HG03520 (cell line): Measurements from ENCODE around the gene LATS1.
"Not testable (repeated sequence)": the region's sequence is repeated elsewhere in the genome, so short reads cannot be mapped to it uniquely, and the experiment has no call there.

Experiments
- ATAC-seq: cut with Tn5 transposase; IDR thresholded peaks from one replicate; pipeline ENCODE4 v1.9.1; 2021; ENCODE audit warnings: mild to moderate bottlenecking, moderate library complexity; ENCODE audit not compliant: unreplicated experiment

LATS1 gene

DNA sequence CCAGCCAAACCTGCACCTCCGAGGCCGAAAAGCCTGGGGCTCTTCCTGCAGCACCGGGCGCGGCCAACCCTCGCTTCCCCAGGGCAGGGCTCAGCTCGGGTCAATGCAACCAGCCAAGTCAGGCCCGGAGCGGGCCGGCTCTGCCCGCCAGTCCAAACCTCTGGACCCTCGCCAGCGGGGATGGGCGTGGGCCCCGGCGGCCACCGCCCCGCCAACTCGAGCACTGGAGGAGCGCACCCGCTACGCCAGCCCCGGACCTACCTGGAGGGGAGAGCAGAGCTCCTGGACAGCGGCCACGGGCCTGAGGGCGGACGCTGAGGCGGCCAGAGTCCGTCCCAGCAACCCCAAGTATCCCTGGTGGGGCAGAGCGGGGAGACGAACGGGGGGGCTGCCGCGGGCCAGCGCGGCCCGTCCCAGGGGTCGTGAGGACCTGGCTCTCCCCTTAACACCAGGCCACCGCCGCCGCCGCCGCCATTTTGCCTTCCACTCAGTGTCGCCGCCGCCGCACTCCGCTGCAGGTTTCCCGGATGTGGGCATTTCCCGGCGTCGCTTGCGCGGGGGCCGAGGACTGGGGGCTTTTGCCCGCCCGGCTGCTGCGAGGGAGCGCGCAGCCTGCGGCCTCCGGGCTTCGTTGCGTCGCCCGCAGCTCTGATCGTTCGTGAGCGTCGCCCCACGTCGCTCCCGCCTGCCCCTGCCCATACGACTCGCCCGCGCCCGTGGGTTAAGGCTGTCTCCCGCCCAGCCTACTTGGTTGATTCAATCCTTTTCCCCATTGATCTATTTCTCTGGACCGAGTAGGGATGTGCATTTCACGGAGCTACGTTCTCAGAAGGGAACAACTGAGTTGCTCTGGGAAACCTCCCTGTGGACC, at the start of gene LATS1:
Gene LATS1 (minus strand): TSS at position 514 of the 871 bp plus-strand sequence. CDS start 15,975 bp downstream, outside the sequence.
- peak; percentile 73 for ATAC-seq

DNA sequence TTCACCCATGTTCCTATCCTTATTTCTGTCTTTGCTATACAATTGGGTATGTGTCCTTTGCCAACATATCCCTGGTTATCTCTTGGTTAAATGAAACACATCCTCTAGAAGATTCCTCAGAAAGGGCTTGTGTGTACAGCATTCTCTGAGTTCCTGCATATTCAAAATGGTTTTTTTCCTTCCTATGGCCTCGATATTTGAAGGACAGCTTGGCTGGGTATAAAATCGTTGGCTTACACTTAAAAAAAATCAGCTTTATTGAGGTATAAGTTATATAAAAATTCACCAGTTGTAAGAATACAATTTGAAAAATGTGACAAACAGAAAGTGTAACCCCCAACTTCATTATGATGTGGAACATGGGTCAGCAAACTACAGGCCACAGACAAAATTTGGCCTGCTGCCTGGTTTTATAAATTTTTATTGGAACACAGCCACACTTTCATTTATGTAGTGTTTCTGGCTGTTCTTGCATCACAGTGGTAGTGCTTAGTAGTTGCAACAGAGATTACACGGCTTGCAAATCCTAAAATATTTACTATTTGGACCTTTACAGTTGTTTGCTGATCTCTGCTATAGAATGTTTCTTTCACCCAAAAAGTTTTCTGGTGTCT, 48.4 kb upstream of the LATS1 start:
- no peak for ATAC-seq

DNA sequence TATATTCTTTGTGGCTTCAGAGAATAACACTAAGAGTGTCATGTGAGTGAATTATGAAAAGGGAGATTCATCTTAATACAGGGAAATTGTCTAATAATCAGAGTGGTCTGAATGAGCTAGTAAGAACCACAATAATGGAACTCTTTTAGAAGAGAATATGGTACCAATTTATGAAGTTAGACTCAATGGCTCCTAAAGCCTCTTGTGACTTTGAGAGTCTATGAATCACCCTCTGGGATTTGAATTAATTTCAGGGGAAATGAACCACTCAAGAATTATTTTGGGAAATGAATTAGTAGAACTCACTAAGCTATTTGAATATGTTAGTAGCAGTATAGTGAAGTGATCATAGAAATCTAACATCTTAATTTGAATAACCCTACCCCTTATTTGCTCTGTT, 46.0 kb upstream of the LATS1 start:
- no peak for ATAC-seq

DNA sequence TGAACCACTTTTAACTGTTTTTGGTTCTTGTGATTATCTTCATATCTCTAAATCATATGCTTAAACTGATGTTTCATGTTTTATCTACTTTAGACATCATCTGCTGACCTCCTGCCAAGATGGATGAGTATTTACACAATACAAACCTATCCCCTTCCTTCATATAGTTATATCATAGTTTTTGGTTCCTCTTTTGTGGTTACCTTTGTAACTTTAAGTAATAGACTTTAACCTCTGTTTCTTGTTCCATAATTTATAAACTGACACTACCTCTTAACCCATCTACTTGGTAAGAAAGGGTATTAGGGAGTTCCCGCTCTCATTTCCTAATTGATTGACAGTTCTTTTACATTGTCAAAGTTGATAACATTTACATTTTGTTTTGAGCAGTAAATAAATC, 43.5 kb upstream of the LATS1 start:
- peak; percentile 98 for ATAC-seq

DNA sequence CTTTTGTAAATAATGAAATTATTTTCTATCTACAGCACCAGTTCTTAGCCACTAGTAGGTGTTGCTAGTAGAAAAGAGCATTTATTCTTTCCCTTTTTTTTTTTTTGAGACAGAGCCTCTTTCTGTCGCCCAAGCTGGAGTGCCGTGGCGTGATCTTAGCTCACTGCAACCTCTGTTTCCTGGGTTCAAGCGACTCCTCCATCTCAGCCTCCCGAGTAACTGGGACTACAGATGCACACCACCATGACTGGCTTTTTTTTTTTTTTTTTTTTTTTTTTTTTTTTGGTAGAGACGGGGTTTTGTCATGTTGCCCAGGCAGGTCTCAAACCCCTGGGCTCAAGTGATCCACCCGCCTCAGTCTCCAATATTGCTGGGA, 38.3 kb upstream of the LATS1 start:
- ATAC-seq = no peak

DNA sequence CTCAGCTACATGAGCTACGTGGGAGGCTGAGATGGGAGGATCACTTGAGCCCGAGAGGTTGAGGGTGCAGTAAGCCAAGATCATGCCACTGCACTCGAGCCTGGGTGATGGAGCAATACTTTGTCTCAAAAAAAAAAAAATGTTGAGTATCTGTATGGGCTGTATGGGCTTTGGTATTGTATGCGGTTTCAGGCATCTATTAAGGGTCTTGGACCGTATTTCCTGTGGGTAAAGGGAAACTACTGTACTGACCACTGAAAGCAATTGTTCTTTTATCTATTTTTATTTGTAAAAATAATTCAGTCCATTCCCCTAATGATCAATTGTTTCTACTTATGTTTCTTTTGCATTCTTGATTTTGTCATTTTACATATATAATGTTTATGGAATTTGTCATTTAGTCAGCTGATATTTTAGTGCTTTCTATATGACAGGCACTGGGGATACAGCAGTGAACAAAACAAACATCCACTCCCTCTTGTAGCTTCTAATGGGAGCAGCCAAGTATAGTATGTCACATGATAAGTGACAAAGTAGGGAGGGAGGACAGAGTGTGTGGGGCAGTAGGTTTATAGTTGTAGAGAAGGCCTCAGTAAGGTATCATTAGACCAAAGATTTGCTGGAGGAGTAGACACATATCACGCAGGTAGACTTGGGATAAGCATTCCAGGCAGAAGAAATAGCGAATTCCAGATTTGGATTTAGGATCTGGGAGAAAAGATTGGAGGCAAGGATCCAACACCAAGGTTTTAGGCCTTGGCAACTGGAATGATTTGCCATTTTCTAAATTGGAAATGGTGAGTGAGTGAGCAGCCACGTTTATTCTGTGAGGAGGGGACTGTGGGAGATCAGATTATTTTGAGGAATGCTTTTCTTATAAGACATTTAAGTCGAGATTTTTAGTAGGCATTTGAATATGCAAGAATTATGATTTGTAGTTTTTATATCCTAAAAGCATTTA, 37.7 kb upstream of the LATS1 start:
- no peak for ATAC-seq

DNA sequence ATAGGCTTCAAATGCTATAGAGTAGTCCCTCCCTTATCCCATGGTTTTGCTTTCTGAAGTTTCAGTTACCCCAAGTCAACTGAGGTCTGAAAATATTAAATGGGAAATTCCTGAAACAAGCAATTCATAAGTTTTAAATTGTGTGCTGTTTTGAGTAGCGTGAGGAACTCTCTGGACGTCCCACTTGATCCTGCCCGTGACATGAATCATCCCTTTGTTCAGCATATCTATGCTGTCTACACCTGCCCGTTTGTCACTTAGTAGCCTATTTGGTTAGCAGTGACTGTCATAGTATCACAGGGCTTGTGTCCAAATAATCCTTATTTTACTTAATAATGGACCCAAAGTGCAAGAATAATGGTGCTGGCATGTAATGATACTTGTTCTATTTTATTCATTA, 36.6 kb upstream of the LATS1 start:
- ATAC-seq = no peak

DNA sequence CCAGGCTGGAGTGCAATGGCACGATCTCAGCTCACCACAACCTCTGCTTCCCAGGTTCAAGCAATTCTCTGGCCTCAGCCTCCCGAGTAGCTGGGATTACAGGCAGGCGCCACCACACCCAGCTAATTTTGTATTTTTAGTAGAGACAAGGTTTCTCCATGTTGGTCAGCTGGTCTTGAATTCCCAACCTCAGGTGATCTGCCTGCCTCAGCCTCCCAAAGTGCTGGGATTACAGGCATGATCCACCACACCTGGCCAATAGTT, 35.4 kb upstream of the LATS1 start:
- ATAC-seq = not testable (repeated sequence)

DNA sequence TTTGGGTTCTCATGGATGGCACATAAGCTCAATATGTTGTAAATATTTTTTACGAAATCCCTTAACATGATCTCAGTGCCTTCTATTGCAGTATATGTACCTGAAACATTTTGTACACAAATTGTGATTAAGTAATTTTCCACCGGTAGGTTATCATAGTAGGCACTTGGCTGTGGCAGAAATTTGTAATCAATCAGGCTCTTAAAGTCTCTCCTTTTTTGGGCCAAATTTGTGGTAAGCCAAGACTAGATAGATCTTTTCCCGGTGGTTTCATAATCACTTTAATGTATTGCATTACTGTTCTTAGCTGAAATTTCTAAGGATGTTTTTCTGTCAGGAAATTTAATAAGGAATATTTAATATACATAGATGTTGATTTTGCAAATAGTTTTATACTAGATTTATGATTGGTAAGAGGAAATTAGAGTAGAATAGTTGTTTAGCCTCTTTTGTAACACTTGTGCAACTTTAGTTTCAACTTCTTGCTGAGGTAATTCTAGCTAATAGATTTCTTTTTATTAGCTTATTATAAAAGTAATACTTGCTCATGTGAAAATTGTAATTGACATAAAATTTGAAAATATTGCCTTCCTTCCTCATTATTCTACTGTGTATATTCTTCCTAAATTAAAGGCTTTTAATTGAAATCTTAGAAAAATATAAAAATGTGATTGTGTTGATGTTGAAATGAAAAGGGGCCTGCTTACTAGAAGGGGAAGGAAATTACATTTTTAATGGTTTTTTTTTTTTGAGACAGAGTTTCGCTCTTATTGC, 34.9 kb upstream of the LATS1 start:
- ATAC-seq = no peak

DNA sequence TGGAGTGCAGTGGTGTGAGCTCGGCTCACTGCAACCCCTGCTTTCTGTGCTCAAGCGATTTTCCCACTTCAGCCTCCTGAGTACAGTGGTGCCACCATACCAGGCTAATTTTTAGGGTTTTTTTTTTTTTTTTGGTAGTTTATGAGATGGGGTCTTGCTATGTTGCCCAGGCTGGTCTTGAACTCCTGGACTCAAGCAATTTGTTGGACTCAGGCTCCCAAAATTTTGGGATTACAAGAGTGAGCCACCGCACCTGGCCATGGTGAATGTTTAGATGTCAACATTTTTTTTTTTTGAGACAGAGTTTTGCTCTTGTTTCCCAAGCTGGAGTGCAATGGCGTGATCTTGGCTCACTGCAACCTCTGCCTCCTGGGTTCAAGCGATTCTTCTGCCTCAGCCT, 34.0 kb upstream of the LATS1 start:
- ATAC-seq = not testable (repeated sequence)

DNA sequence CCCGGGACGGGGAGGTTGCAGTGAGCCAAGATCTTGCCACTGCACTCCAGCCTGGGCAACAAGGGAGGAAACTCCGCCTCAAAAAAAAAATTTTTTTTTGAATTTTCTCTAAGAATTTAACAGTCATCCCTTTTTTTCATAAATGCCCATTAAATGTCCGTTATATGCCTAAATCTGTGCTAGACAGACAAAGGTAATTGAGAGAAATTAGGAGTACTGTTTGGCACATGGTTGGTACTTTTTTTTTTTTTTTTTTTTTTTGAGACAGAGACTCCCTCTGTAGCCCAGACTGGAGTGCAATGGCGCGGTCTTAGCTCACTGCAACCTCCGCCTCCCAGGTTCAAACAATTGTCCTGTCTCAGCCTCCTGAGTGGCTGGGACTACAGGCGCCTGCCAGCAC, 33.3 kb upstream of the LATS1 start:
- no peak for ATAC-seq

DNA sequence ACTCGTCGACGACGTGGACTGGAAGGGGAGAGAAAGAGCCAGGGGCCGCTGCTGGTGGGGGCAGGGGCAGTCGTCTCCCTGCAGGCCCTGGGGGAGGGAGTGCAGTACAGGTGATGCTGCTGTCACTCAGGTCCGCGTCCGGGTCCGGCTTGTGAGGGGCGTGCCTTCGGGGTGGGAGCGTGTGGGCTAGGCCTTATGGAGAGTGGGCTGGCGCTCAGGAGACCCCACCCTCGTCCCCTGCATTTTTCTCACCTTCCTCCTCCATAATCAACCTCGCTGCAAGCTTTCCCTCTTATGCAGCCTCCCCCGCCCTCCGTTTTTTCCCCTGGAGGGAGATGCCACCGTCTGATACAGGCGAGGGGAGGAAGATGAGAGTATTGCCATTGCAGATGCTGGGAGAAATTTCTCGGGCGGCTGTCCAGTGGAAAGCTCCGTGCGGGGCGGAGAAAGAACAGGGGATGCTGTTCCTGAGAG, 32.3 kb upstream of the LATS1 start:
- peak; percentile 19 for ATAC-seq

DNA sequence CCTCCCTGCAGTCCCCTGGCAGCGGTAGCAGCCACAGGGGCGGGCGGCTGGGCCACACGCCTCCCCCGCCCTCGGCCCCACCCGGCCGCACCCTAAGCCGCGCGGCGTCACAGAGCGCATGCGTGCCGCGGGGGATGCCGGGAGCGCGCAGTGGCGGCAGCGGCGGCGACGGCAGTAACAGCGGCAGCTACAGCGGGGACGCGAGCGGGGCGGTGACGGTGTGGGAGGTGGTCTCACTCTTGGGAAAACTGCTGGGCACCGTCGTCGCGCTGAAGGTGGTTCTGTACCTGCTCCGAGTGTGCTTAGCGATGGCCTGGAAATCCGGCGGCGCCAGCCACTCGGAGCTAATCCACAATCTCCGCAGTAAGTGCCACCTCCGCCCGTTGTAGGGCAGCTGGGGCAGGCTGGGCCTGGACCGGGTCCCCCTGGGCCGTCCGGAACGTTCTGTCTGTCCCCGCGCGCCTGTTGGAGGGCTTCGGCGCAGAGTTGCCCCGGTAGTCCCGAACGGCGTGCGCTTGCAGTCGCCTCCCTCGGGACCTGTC, 31.8 kb upstream of the LATS1 start, which contains the start of gene PCMT1:
Gene PCMT1 (plus strand): TSS at position 148 of the 542 bp plus-strand sequence. CDS start 161 bp downstream, at position 309.
- peak; percentile 81 for ATAC-seq

DNA sequence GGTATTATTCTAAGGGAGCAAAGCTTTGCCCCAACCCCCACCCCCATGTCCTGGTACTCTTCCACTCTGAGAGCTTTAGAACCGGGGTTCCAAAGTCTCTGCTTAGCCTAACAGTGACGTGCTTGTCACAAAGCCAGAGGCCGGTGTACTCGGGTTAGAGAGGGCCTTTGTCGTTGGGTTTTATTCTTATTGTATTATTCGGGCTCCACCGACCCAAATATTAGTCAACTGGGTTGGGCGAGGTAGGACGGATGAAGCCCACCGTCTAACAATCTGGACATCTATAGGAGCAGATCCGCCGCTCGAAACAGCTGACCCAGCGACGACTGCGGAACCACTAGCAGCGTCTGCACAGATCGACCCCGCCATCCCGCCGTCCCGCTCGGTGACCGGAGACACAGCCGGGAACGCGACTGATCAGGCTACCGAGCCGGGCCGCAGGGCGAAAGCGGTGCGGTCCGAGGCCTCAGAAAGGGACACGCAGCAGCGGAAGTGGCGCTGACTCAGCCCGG, 31.2 kb upstream of the LATS1 start:
- ATAC-seq = not testable (repeated sequence)

DNA sequence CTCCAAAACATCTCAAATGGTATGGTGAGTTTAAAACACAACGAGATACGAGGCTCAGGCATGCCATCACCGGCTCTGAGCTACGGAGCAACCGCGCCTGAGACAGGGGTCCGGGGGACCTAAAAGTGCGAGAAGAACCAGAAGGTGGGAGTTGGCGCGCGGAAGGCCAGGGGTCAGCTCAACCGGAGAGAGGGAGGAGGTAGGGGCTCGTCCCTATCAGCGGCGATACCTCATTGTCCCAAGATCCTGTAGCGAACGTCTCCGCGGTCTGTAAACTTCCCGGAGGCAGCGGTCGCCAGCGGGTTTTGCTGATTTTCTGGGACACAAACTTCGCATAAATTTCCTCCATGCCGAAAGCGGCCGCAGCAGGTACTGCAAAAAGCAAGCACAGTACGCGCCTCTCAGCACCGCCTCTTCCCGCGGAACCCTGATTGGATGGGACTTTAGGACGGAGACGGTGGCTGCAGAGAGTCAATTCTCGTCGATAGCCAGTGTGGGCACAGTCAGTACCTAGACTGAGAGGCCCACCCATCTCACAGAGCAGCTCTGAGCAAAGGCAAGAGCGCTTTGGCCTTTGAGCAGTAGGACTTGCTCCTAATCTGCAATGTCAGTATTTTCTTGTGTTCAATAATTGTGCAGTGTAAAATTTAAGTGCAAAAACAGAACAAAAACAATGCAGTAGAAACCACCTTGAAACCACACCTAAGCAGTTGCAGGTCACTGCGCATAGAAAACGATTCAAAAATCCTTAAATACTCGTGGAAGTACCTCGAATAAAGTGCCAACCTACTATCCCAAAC, 28.4 kb upstream of the LATS1 start, which contains the start of gene NUP43:
Gene NUP43 (minus strand): TSS at position 383 of the 800 bp plus-strand sequence. CDS start 34 bp downstream, at position 349.
- ATAC-seq = peak; percentile 50

DNA sequence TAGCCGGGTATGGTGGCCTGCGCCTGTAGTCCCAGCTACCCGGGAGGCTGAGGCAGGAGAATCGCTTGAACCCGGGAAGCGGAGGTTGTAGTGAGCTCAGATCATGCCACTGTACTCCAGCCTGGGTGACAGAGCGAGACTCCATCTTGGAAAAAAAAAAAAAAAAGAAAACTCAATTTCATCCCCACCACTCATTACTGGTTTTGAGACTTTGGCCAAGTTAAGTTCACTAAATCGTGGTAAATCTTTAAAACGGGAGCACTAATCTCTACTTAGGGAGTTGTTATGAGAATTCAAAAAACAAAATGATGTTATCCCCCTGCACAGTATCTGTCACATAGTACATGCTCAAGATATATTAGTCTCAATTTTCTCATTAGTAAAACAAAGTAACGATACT, 27.4 kb upstream of the LATS1 start:
- not testable (repeated sequence) for ATAC-seq

DNA sequence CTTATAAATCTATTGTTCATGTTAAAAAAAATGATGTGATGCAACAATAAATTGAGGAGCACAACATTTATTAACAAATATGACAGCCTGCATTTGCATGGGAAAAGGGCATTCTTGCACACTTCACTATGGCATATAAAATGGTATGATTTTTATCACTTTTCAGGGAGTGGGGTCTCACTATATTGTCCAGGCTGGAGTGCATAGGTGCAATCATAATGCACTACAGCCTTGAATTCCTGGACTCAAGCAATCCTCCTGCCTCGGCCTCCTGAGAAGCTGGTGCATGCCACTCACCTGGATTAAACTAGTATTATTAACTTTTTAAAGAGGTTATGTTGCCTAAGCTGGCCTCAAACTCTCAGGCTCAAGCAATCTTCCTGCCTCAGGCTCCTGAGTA, 17.0 kb upstream of the LATS1 start:
- no peak for ATAC-seq

DNA sequence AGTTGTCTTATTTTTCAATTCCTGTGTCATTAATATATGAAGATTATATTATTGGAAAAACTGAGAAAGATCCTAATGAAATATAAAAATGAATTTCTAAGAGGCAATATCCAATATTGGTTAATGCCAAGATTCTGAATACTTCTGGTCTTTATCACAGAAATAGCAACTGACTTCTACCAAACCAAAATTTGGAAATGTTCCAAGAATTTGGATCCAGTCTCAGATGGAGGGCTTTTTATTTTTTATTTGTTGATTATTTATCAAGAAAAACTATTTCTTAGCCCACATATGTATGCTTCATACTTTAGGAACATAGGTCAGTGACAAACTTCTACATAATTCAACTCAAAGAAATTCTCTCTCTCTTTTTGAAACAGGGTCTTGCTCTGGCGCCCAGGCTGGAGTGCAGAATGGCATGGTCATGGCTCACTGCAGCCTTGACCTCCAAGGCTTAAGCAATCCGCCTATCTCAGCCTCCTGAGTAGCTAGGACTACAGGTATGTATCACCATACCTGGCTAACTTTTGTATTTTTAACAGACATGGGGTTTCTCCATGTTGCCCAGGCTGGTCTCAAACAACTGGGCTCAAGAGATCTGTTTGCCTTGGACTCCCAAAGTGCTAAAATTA, 15.3 kb upstream of the LATS1 start:
- no peak for ATAC-seq

DNA sequence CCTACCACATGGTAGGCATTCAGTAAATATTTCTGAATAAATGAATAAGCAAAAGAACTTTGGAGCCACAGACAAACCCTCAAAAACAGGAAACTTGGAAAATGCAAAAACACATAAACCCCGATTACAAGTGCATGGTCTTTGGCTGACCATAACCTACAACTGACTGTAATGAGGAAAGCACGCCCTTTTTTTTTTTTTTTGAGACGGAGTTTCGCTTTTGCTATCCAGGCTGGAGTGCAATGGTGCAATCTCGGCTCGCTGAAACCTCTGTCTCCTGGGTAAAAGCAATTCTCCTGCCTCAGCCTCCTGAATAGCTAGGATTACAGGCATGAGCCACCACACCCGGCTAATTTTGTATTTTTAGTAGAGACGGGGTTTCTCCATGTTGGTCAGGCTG, 11.9 kb upstream of the LATS1 start:
- no peak for ATAC-seq
